Measurements from ENCODE around the gene GDA.

DNA sequence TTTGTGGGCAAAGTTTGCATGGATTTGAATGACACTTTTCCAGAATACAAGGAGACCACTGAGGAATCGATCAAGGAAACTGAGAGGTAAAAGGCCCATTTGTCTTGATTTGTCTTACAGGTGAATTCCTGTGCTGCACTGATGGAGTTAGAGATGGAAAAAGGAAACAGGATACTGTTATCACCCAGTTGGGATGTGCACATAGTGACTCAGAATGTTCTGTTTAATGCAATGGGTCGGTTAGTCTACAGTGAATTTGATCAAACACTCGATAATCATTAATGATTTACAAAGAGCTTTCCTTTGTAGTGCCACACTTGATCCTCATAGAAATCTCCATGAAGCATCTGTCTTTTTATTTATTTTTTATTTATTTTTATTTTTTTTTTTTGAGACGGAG, 64.7 kb downstream of the GDA start:
- no peak for TF ChIP-seq TCF12 (IDR thresholded peaks at IDR 0.05; ENCODE audit: low read depth)
- TF ChIP-seq, protein P1, sequence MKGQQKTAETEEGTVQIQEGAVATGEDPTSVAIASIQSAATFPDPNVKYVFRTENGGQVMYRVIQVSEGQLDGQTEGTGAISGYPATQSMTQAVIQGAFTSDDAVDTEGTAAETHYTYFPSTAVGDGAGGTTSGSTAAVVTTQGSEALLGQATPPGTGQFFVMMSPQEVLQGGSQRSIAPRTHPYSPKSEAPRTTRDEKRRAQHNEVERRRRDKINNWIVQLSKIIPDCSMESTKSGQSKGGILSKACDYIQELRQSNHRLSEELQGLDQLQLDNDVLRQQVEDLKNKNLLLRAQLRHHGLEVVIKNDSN (IDR thresholded peaks at IDR 0.05): no peak
- TF ChIP-seq TAF1 (IDR thresholded peaks at IDR 0.05; ENCODE audit: low read depth): no peak
- TF ChIP-seq NFIC (IDR thresholded peaks at IDR 0.05): no peak
- TF ChIP-seq EGR1 (IDR thresholded peaks at IDR 0.05): no peak
- TF ChIP-seq, protein P2, sequence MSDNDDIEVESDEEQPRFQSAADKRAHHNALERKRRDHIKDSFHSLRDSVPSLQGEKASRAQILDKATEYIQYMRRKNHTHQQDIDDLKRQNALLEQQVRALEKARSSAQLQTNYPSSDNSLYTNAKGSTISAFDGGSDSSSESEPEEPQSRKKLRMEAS (IDR thresholded peaks at IDR 0.05): no peak
- no peak for TF ChIP-seq EP300 (IDR thresholded peaks at IDR 0.05; ENCODE audit: borderline replicate concordance)
